AG09319 (cell line): ENCODE results near the gene MEF2A.

ENCODE experiments used
- DNase-seq: peaks from one replicate; pipeline ENCODE4 v3.0.0-alpha.2; 2010; ENCODE audit warnings: low read depth; ENCODE audit errors: extremely low read depth
- TF ChIP-seq, protein P1 (sequence below): IDR thresholded peaks from 2 replicates; pipeline ENCODE4 v1.5.1; 2011; ENCODE audit warnings: low read depth, mild to moderate bottlenecking, inconsistent platforms, low read length, moderate library complexity

Gene MEF2A

DNA sequence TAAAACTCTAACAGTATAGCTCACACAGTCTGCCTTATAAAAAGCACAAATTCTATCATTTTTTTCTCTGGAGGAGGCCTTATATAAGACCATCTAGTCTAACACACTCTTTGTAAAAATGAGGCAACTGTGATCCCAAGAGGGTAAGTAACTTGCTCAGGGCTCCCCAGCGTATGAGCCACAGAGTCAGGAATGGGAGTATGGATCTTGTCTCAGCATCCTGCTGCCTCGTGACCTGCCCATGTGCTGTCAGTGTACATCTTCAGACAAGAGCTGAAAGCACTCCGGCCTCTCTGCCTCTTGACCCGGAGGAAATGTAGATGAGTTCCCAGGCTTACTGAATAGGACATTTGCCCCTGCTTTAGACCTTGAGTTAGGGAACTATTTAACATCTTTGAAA lies 28.4 kb upstream of the MEF2A start:
- TF ChIP-seq, protein P1, sequence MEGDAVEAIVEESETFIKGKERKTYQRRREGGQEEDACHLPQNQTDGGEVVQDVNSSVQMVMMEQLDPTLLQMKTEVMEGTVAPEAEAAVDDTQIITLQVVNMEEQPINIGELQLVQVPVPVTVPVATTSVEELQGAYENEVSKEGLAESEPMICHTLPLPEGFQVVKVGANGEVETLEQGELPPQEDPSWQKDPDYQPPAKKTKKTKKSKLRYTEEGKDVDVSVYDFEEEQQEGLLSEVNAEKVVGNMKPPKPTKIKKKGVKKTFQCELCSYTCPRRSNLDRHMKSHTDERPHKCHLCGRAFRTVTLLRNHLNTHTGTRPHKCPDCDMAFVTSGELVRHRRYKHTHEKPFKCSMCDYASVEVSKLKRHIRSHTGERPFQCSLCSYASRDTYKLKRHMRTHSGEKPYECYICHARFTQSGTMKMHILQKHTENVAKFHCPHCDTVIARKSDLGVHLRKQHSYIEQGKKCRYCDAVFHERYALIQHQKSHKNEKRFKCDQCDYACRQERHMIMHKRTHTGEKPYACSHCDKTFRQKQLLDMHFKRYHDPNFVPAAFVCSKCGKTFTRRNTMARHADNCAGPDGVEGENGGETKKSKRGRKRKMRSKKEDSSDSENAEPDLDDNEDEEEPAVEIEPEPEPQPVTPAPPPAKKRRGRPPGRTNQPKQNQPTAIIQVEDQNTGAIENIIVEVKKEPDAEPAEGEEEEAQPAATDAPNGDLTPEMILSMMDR, result no peak
- no peak for DNase-seq

- DNase-seq, result no peak
- TF ChIP-seq, protein P1, result no peak
These were observed 27.5 kb upstream of the MEF2A start for GRCh38 chr15:99538261-99538660.

GRCh38 chr15:99542828-99543227 lies 23.0 kb upstream of the MEF2A start:
- TF ChIP-seq, protein P1, result no peak
- no peak for DNase-seq

DNA sequence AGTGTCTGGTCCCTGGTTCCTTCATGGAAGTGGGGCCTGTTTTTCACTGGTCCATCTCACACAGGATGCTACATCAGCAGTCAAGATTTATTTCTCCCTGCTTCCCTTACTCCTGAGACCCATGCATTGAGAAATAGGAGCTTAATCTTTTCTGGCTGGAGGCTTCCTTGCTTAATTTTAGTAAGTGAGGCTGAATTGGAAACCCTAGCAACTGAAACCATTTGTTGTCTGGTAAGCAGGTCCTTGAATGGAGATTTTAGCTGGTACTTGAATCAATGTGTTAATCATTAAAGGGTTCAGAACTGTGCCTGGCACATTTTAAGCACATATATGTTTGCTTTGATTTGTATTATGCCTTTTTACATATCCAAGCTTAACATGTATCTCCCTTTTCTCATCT lies 20.2 kb upstream of the MEF2A start:
- DNase-seq, result no peak
- TF ChIP-seq, protein P1, result no peak

DNA sequence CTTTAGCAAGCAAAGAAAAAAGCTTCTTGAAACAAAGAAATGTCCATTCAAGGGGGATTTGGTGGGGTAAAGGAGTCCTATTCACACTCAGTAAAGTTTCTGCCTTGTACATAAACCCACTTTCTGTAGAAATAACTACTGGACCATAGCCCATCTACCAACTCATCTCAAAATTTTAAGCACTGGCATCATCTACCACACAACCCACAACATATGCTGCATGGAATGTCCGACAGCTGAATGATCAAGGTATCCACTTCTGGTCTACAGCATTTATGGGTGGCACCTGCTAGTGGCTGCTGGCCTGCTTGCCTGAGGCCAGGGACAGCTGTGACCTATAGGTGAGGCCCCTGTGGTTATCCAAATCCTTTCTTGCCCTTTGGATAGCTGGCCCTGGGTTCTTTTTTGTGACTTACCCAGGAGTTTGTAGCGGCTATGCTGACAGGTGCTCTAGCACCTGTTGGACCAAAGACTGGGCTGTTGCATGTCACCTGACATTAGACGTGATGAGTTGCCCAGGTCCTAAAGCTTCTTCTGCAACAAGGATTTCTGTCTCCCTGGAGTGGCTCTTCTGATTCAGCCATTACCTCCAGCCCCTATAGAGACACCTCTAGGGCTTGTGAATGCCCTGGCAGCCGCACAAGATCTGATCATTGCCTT lies 19.2 kb upstream of the MEF2A start:
- TF ChIP-seq, protein P1, result no peak
- DNase-seq, result no peak

- no peak for DNase-seq
- TF ChIP-seq, protein P1, result no peak
These were observed 18.3 kb upstream of the MEF2A start for GRCh38 chr15:99547517-99547916.

DNA sequence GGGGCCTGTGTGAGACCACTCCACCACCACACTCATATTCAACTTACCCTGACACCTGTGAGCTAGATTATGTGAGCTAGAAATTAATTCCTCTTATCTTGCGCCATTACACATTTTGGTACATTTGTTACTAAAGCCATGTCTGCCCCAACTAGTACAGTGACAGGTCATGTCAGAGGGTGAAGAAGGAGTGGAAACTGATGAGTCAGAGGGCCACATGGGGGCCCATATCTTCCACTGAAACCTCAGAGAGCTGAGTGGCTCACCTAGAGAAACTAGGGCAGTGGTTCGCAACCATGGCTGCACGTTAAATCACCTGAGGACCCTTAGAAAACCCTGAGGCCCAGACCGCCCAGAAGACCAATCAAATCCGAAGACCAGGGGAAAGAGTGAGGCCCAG lies 15.7 kb upstream of the MEF2A start:
- DNase-seq, result no peak
- TF ChIP-seq, protein P1, result no peak
